ENCODE data around the gene EIF3L.
A peak's percentile ranks its signal among the peaks of the same experiment; 100 is the strongest.

The EIF3L gene

DNA sequence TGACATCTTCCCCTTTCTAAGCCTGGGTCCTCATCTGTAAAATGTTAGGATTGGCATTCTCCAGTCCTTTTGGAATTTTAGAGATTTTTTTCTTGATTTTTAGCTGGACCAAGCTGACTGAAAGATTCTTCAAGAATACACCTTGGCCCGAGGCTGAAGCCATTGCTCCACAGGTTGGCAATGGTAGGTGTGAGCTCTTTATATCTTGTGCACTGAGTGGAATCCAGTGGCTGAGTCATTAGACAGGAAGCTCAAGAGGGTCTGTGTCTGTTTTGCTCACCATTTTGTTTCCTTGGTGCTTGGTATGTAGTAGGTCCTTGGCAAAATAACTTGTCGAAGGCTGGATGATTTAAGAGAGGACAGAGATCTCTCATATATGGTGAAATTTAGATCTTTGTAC is 6.2 kb downstream of the EIF3L start:
- DNase-seq = no peak

DNA sequence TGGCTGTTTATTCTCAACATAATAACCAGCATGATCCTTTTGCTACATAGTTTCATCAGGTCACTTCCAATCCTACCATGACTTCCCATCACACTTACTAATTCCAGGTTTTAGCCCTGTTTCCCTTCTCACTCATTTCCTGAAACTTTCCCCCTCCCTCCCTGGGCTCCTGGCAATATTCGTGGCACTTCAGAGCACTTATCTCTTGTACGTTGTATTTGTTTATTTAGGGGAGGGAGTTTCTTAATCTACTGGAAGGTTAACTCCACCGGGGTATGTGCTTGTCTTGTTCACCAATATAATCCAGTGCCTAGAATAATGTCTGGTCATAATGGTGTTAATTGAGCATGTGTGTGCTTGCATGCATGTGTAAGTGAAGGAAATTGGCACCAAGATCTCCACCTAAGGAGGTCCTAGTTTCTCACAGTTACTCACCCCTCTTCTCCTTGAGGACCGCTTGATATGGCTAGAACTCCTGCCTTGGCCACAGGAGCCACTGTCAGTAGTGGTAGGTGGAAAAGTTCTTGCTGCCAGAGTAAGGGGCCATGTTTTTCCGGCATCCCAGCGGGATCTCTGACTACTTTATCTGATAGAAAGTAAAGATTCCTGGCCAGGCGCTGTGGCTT is 11.7 kb downstream of the EIF3L start:
- DNase-seq = no peak

DNA sequence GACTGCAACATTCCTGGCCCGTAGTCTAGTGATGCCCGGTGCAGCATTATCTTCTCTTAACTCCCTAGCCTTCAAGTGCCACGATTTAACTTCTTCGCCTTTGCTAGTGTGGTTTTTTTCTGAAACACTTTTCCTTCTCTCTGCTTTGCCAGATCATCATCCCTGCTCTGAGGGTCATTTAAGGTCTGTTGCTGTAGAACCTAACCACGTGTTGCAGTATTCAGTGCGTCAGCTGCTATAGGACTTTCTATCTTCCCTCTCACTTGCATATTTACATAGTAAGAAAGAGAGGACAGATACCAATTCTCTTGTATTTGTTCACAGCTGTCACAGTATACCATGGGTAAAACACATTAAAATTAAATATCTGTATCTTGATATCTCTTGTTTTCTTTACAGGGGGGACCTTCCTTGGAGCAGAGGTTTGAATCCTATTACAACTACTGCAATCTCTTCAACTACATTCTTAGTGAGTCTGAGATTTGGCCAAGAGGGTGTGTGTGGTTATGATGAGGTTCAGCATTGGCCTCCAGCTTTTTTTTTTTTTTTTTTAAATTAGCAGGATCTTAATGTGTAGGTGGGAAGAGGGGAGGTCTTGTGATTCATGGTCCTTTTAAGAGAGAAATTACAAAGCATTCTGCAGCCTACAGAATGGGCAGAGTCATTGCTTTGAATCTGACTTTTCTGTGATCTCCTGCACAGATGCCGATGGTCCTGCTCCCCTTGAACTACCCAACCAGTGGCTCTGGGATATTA is 13.5 kb downstream of the EIF3L start:
- no peak for DNase-seq

DNA sequence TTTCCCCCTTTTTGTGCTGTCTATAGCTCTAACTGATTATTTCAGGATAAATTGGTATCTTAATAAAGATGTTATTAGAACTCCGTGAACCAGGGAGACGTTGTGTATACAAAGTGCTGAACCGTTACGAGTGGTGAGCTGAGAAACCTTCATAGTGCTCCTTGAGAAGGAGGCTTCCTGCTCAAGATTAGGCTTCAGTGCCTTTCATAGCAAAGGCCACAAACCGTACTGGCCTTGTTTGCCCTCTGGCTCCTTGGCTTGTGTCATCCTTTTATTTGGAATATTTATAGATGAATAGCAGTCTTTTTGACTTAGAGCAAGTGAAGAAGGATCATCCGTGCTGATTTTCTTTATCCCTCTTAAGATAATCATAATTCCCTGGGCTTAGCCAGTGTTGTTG is 16.3 kb downstream of the EIF3L start:
- DNase-seq = no peak

DNA sequence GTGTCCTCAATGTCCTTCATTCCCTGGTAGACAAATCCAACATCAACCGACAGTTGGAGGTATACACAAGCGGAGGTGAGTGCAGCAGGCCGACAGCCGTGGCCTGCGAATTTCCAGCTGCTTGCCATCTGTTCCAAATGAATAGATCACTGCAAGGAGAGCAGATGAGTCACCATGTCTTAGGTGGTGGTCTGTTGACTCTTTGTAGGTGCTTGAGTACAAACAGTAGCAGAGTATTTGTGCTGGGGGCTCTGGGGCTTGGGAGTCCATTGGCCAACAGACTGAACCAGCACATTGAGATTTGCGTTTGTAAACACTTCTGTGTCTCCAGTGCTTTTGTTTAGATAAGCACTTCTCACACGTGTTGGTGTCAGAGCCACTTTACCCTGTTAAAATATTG is 21.1 kb downstream of the EIF3L start:
- no peak for DNase-seq

DNA sequence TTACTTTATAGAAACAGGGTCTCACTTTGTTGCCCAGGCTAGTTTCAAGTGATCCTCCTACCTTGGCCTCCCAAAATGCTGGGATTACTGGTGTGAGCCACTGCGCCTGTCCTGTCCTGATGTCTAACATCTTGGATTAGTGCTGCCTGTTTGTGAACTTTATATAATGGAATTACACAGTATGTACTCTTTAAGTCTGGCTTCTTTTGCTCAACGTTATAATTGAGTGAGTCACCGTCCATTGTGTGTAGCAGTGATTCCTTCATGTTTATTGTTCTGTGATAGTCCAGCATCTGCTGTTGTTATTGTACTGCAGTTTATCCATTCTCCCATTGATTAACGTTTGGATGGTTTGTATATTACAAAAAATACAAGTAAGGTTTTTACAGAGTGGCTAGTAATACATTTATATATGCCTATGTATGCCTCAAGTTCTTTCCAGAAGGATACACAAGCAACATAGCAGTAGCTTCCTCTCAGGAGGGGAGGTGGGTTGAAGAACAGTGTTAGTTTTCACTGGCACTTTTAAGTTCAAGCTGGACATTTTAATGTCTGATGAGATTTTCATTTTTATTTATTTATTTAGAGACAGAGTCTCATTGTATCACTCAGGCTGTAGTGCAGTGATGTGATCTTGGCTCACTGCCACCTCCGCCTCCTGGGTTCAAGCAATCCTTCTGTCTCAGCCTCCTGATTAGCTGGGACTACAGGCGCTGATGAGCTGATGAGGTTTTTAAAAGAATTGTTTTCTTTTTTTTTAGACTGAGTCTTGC is 31.6 kb downstream of the EIF3L start:
- no peak for DNase-seq

DNA sequence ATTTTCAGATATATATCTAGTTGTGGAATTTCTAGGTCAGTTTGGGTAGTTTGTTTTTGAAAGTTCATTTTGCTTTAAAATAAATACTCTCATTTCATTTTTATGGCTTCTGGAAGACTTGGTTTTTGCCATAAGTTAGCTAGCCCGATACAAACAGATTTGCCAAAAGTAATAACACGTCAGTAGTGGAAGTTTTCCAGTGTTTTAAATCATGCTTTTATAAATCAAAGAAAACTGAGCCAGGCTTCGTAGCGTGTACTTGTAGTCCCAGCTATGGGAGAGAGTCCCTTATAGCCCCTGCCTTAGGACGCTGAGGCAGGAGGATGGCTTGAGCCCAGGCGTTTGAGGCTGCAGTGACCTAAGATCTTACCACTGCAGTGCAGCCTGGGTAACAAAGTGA is 35.2 kb downstream of the EIF3L start:
- no peak for DNase-seq

DNA sequence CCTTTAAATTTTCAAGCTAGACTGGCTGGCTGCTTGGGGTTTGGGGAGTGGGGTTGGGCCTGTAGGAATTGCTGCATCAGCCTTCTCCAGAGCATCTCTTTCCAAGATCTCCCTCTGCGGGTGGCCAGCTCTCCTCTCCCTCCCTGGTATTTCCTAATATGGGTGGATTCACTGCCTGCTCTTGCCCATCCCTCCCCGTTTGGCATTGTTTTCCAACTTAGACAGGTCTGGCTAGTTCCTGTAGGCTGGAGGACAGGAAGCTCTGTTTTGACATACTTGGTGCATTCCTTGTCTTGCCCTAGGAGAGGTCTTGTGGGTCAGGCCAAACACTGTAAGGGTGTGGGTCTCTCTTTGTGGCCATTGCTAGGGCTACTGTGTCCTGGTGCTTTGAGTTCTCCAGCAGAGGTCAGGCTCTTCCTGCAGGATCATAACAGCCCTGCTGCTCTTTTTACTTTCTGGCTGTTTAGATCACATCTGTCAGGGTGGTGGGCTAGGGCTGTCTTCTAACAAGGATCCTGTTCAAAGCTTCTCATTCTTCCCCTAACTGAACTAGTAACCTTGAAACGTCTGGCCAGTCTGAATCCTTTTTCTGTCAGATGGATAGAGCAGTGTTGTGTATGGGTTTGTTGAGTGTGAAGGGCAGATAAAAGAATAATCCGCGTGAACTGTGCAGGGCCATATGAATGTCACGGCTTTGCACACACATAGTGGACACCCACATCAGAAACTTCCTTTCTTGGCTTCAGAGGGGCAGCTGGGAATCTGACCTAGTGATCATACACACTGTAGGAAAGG is 38.6 kb downstream of the EIF3L start:
- DNase-seq = no peak

DNA sequence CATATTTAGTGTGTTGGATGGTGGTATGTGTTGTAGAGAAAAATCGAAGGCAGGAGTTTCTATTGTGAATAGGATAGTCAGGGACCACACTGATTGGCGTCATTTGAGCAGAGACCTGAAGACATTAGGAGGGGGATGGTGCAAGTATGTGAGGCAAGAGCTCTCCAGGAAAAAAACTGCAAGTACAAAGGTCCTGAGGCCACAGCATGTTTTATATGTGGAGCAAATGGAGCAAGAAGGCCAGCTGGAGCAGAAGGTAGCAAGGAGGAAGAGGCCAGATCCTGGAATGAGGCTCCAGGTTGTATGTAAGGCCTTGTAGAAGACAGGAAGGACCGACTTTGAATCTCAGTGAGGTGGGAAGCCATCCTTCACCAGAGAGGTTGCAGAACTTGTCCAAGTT is 42.7 kb downstream of the EIF3L start:
- no peak for DNase-seq

DNA sequence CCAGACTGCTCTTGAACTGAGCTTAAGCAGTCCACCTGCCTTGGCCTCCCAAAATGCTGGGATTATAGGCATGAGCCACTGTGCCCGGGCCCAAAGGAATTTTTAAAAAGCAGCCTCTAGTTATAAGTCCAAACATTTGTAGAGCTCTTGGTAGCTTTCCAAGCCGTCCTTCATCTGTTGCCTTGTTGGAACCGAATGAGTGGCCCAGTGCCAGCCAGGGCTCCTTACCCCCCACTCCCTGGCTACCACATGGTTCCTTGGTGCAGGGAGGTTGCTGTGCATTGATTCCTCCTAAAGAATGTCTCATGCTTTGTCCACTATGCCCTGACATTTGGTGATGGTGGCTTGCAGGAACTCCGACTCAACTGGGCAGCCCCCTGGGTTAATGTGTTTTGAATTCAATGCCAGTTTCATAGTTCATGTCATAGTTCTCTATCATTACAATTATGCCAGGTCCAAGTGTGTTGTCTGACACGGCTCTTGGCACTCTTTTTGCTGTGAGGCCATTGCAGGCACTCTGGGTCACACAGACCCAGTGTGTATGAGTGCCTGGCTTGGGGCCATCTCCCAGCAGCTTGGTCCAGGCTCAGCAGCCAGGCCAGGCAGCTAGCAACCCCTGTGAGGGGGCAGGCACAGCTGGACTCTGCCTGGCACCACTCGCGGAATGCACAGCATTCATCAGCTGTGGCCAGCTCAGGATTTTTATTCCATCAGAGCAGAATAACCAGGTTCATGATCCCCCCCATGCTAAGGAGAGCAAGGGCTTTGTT is 43.5 kb downstream of the EIF3L start:
- DNase-seq = no peak

DNA sequence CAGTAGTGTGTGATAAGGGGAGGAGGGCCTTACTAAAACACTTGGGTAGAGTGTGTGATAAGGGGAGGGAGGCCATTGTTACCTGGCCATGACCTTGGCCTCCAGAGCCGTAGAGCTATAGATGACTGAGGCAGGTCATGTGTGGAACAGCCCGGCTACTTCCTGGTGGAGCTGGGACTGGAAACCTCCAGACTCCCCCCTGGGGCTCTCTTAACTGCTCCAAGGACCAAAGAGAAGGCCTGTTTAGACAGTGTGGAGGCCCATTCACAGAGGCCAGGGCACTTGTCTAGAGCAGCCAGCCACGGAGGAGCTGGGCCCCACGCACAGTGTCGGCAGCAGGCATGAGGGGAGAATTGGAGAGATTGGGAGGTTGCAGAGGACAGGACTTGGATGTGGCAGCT is 44.4 kb downstream of the EIF3L start:
- DNase-seq = no peak

DNA sequence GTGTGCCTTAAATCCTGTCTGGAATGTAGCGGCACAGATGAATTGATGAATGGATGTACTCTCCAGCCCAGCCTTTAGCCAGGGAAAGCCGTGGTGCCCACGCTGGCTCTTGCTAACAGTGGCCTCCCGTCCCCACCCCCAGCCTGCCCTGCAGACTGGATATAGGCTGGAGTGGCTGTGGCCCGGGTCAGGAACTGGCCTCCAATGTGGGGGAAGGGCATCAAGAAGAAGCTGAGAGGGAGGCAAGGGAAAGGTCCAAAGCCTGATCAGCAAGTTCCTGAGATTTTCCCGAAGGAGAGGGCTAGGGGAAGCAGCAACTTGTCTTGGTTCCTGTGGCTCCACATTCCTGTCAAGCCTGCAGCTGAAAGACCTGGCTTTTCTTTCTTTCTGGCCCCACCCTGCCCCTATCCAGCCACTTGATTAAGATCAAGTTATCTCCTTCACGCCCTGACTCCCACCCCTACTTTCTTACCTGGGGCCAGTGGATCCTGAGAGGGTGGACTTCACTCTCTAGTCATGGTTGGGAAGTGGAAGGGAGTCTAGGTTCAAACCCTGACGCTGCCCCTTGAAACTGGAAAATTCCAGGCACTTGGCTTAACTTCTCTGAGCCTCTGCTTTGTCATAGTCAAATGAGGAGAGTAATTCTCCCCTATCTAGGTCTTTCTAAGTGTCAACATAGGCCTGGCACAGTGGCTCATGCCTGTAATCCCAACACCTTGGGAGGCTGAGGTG is 45.9 kb downstream of the EIF3L start:
- DNase-seq = no peak

DNA sequence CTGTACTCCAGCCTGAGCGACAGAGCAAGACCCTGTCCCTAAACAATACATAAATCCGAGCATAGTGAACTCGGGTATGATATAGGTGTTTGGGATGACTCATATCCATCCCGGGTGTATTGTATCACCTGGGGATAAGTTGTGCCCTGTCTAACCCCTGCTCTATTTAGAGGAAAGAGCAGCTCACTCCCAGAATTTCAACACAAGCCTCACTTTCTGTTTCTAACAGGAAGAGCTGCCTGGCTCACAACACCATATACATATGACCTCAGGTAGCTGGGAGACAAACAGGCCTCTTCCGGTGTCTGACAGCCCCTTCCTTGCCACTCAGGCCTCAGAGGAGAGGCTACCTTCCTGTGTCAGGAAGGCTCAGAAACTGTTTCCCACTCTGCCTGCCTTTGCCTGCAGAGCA is 47.0 kb downstream of the EIF3L start:
- peak; percentile 46 for DNase-seq

DNA sequence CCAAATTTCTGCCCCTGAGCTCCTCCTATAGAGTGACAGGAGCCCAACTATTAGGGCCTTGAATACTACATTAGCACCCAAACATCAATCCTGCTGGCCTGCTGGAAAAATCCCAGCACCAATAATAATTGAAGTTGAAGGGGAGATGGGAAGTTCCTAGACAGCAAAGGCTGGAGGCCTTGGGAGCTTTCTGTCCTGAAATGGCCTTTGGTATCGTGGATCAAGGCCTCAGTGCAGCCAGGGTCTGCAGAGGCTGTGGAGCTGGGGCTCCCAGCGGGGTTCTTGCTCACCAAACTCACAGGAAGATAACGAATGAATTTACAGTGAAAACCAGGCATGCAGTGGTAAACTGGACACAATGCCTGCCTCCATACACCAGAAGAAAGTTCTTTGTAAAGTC is 47.7 kb downstream of the EIF3L start:
- DNase-seq = no peak

DNA sequence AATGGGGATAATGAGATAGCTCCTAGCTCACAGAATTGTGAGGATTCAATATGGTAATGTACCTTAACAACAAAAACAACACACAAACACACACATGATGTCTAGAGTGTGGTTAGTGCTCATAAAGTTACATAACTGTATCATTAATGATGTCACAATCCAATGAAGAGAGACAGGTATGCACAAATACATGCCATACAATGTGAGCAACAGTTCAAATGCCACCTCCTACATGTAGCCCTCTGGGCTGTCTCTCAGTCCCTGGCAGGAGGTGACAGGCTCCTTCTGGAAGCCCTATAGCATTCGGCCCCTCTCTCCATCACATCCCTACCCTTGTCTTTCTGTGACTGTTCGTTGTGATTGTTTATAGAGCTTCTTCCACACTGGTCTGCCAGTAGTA is 48.6 kb downstream of the EIF3L start:
- no peak for DNase-seq

DNA sequence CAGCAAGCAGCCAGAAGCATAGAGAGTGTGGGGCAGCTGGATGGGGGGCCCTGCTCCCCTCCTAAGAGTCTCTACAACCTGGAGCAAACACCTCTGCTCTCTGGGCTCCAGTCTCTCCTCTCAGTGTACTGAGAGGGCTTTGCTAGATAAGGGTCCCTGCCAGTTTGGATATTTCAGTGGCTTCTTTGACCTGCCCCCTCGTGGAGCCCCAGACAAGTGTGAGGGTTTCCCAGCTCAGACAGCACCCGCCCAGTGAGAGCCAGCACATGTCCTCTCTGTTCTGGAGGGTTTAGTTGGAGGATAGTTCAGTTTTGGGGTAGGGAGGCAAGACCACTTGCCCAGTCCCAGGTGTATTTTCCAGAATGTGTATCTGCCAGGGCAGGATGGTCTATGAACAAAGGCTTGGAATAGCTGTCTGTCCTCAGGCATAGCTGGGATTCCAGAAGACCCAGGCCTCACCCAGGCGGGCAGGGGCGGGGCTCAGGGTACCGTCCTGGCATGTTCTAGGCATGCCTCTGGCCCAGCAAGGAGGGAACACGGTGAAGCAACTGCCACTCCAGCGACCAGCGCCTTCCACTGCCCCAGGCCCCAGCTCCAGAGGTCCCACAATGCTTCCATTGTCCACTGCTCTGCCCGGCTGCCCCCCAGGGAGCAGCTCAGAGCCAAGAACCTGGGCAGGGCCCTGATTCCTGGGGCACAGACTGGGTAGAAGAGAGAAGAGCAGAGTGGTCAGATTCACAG is 49.4 kb downstream of the EIF3L start:
- DNase-seq = no peak

DNA sequence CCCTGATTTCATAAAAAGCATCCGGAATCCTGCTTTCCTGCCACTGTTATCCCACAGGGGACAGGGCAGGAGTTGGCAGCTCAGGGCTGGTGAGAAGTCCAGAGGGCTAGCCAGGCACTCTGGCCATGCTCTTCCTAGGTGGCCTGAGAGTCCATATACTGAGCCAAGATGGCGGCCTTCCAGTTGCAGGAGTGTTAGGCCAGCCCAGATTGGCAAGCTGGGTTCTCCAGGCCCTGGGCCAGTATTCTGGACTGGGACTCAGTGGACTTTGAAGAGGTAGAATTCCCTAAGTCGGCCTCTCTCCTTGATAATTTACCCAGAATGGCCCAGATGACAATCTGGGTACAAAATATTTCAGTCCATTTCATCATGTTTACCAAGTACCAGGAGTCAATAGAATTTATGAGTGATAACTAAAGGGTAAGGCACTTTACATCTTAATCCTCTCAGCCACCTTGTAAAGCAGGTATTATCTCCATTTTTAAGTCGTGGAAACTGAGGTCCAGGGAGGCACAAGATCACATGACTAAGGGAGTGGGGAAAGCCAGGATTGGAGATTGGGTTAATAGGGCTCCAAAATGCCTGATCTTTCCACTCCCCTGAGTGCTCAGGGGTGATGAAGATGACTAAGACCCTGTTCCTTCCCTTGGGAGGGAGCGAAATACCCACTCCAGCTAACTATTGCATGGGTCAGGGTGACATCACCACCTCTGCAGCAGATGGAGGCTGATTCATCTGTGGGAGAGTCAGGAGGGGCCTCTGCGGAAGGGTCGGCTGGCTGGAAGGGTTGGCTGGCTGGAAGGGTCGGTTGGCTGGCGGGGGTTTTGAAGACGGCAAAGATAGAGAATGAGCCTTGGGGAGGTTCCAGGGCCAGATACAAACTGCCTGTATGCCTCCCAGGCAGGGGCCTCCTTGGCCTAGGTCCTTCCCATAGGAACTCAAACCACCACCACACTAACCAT is 55.6 kb downstream of the EIF3L start:
- peak; percentile 50 for DNase-seq

DNA sequence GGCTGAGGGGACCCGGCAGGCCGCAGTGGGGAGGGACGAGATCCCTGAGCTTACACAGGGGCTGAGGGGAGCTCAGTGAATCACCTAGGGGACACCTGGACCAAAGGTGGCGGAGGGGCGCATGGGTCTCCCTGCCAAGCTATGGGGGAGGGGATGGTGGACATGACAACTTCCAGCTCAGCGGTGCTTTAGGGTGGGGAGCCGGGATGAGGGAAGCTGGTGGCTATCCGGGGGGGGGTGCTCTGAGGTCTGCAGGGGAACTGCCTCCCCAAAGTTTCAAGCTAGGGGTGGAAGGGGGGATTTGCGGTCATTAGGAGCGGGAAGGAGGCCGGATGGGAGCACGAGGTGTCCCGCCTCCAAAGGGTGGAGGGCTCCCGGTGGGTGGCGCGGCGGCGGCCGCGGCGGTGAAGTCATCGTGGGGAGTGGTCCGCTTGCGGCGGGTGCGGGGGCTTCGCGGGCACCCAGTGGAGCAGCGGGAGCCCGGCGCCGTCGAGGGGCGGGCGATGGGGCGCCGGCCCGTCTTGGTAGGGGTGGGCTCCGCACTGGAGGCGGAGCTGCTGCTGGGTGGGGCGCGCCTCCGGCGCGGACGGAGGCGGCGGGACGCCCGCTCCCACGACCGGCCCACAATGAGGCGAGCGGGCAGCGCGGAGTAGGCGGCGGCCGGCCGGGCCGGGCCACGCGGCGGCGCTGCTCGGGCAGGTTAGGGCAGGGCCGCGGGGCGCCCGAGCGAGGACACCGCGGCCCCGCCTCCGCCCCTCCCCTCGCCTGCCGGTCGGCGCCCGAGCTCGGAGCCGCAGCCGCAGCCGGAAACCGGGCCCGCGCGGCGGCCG is 56.5 kb downstream of the EIF3L start, which contains the start of gene MICALL1:
Gene MICALL1, plus strand, starts transcription at position 764 of the 830 bp plus-strand sequence. CDS start 126 bp downstream, outside the sequence.
- peak; percentile 67 for DNase-seq
